Regular cardiac myocyte (primary cell): Measurements from ENCODE around the gene SPDEF. TPM values are rescaled to one million over a fixed set of nuclear protein-coding genes. Genes with fewer than 3 reads are reported as not detected.

Experiments used
- total RNA-seq: library from RNA; depleted of rRNA; stranded (reverse); fragments of >200 nt; gene quantifications from 2 replicates; pipeline ENCODE4 v1.2.3, GENCODE V29; 2014

The SPDEF gene
- total RNA-seq, result under 0.01 TPM in 1 of 2 replicates, not detected in the other

DNA sequence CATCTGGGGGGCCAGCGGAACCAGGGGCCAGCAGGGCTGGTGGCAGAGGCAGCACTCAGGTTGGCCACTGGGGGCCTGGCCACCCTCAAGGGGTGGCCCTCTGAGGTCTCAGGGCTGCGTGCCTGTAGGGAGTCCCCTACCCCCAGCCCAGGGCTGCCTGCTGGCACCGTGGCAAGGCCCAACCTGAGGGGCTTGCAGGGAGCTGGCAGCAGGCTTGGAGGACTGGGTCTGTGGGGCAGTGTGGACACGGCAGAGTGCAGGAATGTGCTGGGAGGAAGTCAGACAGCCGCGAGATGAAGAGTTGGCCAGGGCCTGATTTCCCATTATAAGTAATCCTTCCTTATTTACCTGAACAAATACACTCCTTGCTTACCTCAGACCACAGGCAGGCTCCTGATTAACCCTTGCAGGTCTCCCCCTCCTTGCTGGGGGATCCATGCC is at the start of gene SPDEF:
Gene SPDEF (minus strand): TSS at position 299 of the 441 bp plus-strand sequence. CDS start 11,874 bp downstream, outside the sequence.

Other genes with a start within 250 kb of the SPDEF start
- 11.7 and 12.7 TPM in 2 replicates for gene NUDT3, start 163.7 kb downstream of the SPDEF start, total RNA-seq
- 3,512 and 4,909 TPM in 2 replicates for gene RPS10, start 130.3 kb downstream of the SPDEF start, total RNA-seq
- gene PACSIN1, start 90.3 kb downstream of the SPDEF start, total RNA-seq, result not detected in 2 replicates
- 34.1 and 39.9 TPM in 2 replicates for gene ILRUN, start 140.4 kb upstream of the SPDEF start, total RNA-seq
- gene SNRPC, start 201.2 kb upstream of the SPDEF start, total RNA-seq, result 32.1 and 79.8 TPM in 2 replicates
- gene BLTP3A, start 235.8 kb upstream of the SPDEF start, total RNA-seq, result 2.5 and 4.2 TPM in 2 replicates